Lower leg skin (tissue), 3 donors: ENCODE data around the gene STARD13.

ENCODE experiments used
- CTCF ChIP-seq, 3 donors: fragments of 450-650 bp; IDR thresholded peaks; one replicate each; pipeline ENCODE4 v1.5.1; 2016; ENCODE audit warnings: antibody characterized with exemption in 3 of 3, mild to moderate bottlenecking in 3 of 3, moderate library complexity in 2 of 3
- POLR2A ChIP-seq, 2 donors: fragments of 450-650 bp; IDR thresholded peaks; one replicate each; pipeline ENCODE4 v1.6.1; 2016 to 2017; ENCODE audit warnings: antibody characterized with exemption in 2 of 2, mild to moderate bottlenecking in 1 of 2, moderate library complexity in 1 of 2

DNA sequence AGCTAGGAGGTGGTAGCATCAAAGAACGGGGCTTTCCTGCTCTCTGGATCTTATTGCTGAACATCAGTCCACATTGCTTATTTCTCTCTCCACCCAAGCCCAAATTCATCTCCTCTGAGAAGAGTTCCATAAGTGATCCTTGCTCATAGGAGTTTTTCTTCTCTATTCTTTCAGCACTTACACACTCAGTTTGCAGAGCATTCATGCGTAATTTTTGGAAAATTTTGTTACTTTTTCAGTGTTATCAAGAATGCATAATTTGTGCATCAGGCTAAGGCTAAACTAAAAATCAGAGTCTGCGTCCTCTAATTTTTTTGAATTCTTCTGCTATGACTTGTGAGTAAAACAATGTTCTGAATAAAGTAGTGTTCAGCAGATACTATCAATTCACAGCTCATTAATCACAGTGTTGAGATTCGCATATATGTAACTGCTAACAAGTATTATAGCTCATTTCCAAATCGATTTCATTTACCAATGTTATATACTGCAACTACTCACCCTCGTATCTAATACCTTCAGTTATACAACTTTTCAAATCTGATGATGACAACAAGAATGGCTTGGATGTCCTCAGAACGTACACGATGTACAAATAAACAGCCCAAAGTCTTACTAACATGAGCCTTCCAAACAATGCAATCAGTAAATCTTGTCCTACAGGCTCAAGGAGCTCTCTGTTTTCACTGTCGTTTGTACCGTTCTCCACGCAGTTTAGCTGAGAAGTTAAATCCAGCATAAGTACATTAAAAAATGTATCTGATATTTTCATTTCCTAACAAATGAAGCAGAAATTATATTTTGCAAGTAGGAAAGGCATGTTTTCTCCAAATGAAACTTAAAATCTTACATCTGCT lies 36.4 kb upstream of the STARD13 start:
- no peak for TF ChIP-seq CTCF (IDR thresholded peaks at IDR 0.05)
- no peak for TF ChIP-seq POLR2A (IDR thresholded peaks at IDR 0.05)
